Osteoblast (primary cell): ENCODE measurements around the gene SARDH. TPM values are rescaled to one million over a fixed set of nuclear protein-coding genes. Genes with fewer than 3 reads are reported as not detected.
"Not testable (repeated sequence)": the region's sequence is repeated elsewhere in the genome, so short reads cannot be mapped to it uniquely, and the experiment has no call there.

Experiments
- DNase-seq: peaks from one replicate; pipeline ENCODE4 v3.0.0; 2011; ENCODE audit warnings: low spot score, mixed read lengths; ENCODE audit not compliant: insufficient read length; ENCODE audit errors: missing footprints
- H2AFZ ChIP-seq: 2 replicates; pipeline ENCODE4 v1.6.0; 2011; ENCODE audit warnings: mild to moderate bottlenecking, low read length
- H3K27ac ChIP-seq: 2 replicates; pipeline ENCODE4 v1.5.1; 2011; ENCODE audit warnings: mild to moderate bottlenecking, low read depth, low read length, moderate library complexity
- H3K27me3 ChIP-seq: 2 replicates; pipeline ENCODE4 v1.6.0; 2012; ENCODE audit warnings: mild to moderate bottlenecking, control low read depth, inconsistent platforms, low read length, moderate library complexity; ENCODE audit not compliant: insufficient read depth
- H3K36me3 ChIP-seq: 2 replicates; pipeline ENCODE4 v1.5.1; 2011; ENCODE audit warnings: mild to moderate bottlenecking, low read length, control low read depth, moderate library complexity; ENCODE audit not compliant: insufficient read depth
- H3K4me1 ChIP-seq: 2 replicates; pipeline ENCODE4 v1.5.1; 2011; ENCODE audit warnings: mild to moderate bottlenecking, low read length, control low read depth, moderate library complexity; ENCODE audit not compliant: insufficient read depth
- H3K4me2 ChIP-seq: 2 replicates; pipeline ENCODE4 v1.6.0; 2011; ENCODE audit warnings: mild to moderate bottlenecking, low read length; ENCODE audit not compliant: insufficient read depth
- H3K4me3 ChIP-seq: fragments of 200-600 bp; sonication (generic); 3 replicates; pipeline ENCODE4 v1.5.1; 2012; ENCODE audit warnings: mild to moderate bottlenecking, low read length, inconsistent platforms; ENCODE audit not compliant: insufficient read depth
- H3K79me2 ChIP-seq: 2 replicates; pipeline ENCODE4 v1.6.0; 2012; ENCODE audit warnings: mild to moderate bottlenecking, low read length, control low read depth, inconsistent platforms; ENCODE audit not compliant: insufficient read depth
- H3K9me3 ChIP-seq: 2 replicates; pipeline ENCODE4 v1.5.1; 2011; ENCODE audit warnings: low read depth, low read length, control low read depth
- H4K20me1 ChIP-seq: 2 replicates; pipeline ENCODE4 v1.6.0; 2012; ENCODE audit warnings: mild to moderate bottlenecking, low read length, control low read depth; ENCODE audit not compliant: insufficient read depth
- total RNA-seq: library from RNA; depleted of rRNA; stranded (reverse); fragments of >200 nt; gene quantifications from 2 replicates; pipeline ENCODE4 v1.2.3, GENCODE V29; 2012
- TF ChIP-seq, protein P1 (sequence below): IDR thresholded peaks from 2 replicates; pipeline ENCODE4 v1.5.1; 2011; ENCODE audit warnings: mild to moderate bottlenecking, low read depth, low read length, moderate library complexity; ENCODE audit errors: extremely low read depth

The SARDH gene
- total RNA-seq, 1 donor: 5.4 TPM

DNA sequence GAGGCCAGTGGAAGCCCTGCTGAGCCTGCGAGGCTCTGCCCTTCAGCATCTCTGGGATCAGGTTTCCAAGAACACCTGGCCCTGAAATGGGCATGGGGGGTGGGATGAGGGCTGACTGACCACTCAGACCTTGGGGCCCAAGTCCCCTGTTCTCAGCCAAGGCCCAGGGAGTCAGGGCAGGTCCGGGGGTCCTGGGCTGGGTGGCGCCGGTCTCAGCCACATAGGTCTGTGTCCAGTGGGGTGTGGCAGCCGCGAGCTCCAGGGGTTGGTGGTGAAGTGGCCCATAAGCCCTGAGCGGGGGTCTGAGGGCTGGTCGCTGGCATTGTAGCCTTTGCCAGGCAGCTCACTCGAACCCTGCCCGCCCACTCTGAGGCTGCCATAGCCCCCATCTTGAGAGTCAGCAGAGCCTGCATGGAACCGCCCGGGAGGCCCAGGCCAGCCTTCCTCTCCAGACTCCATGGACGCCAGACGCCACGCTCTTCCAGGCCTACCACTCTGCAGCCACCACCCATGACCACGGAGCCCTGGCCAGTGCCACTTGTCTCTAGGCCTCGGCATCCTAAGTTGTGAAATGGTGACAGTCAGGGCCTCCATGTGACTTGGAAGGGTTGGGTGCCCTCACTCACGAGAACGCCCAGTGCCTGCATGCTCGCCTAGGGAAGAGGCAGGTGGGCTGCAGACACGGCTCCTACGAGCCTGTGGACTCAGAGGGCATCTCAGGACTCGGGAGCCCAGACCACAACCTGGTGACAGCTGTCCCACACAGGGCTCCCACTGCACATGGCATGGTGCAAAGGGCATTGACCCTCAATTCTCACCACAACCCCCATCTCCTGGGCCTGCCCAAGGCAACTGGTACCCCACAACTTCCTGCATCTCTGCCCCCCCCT lies 108.7 kb downstream of the SARDH start:
- Histone ChIP-seq H3K4me2 (no peak overlapping the region), H4K20me1 (no peaks in the 10 kb centered on the region), H3K27ac (no peak overlapping the region), H3K4me3 (no peak overlapping the region), H3K79me2 (no peaks in the 10 kb centered on the region), H3K4me1 (no peaks in the 10 kb centered on the region), H2AFZ (no peak overlapping the region), H3K9me3 (no peaks in the 10 kb centered on the region), H3K27me3 (peaks cover 3% of the 10 kb centered on the region), H3K36me3 (no peaks in the 10 kb centered on the region)
- DNase-seq: peak; percentile 78
- TF ChIP-seq, protein P1, sequence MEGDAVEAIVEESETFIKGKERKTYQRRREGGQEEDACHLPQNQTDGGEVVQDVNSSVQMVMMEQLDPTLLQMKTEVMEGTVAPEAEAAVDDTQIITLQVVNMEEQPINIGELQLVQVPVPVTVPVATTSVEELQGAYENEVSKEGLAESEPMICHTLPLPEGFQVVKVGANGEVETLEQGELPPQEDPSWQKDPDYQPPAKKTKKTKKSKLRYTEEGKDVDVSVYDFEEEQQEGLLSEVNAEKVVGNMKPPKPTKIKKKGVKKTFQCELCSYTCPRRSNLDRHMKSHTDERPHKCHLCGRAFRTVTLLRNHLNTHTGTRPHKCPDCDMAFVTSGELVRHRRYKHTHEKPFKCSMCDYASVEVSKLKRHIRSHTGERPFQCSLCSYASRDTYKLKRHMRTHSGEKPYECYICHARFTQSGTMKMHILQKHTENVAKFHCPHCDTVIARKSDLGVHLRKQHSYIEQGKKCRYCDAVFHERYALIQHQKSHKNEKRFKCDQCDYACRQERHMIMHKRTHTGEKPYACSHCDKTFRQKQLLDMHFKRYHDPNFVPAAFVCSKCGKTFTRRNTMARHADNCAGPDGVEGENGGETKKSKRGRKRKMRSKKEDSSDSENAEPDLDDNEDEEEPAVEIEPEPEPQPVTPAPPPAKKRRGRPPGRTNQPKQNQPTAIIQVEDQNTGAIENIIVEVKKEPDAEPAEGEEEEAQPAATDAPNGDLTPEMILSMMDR: no peak

DNA sequence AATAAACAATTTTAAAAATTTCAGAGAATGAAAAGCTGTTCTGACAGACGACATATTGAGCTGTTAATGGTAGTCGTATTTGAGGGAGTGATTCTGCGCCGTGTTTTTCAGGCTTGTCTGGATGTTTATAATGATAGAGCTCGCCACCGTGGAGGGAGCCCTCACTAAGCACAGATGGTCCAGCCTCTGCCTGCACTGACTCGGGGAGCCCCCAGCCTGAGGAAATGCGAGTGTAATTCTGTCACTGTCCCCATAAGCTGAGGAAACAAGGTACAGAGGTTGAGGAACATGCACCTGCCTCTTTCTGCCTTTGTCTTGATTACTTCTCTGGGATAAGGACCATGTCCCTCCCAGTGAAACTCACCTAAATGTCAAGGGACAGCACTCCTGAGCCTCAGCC lies 109.4 kb downstream of the SARDH start:
- H3K36me3 ChIP-seq: no peaks in the 10 kb centered on the region
- H3K27me3 ChIP-seq: no peaks in the 10 kb centered on the region
- H3K79me2 ChIP-seq: no peaks in the 10 kb centered on the region
- H3K4me3 ChIP-seq: no peak overlapping the region
- peak; percentile 75 for DNase-seq
- H4K20me1 ChIP-seq: no peaks in the 10 kb centered on the region
- H3K4me2 ChIP-seq: no peak overlapping the region
- TF ChIP-seq, protein P1: no peak
- no peak overlapping the region for H3K27ac ChIP-seq
- no peaks in the 10 kb centered on the region for H3K4me1 ChIP-seq
- H3K9me3 ChIP-seq: no peaks in the 10 kb centered on the region
- no peak overlapping the region for H2AFZ ChIP-seq

DNA sequence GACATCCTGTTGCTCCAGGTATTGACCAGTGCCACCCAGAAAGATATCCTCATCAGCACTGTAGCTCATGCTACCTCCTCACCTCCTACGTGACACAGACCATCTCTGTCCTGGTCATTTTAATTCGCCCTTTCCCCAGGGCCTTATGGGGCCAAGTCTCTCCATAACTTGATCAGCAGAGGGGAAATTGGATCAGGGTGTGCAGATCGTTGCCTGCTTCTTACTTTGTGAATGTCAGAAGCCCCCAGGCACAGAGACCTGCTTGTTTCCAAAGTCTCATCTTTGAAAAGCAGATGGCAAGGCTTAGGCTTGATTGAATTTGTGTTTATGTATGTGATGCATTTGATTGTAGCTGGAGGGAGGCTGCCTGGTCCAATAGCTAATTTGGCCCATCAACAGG lies 110.8 kb downstream of the SARDH start:
- H3K27ac ChIP-seq: no peak overlapping the region
- H3K4me3 ChIP-seq: no peak overlapping the region

DNA sequence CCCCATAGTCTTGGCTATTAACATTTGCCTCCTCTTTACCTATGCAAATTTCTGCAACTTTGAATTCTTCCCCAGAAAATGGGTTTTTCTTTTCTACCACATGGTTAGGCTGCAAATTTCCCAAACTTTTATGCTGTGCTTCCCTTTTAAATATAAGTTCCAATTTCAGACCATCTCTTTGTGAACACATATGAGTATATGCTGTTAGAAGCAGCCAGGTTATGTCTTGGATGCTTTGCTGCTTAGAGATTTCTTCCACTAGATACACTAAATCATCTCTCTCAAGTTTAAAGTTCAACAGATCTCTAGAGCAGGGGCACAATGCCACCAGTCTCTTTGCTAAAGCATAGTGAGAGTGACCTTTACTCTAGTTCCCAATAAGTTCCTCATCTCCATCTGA lies 112.1 kb downstream of the SARDH start:
- H2AFZ ChIP-seq, DNase-seq, H3K27ac ChIP-seq, H4K20me1 ChIP-seq, H3K36me3 ChIP-seq, H3K9me3 ChIP-seq, H3K4me2 ChIP-seq, H3K4me1 ChIP-seq, H3K79me2 ChIP-seq, H3K4me3 ChIP-seq: not testable (repeated sequence)
- peaks cover 15% of the 10 kb centered on the region for H3K27me3 ChIP-seq

More for the DNA sequence above, 110.8 kb downstream of the SARDH start:
- Histone ChIP-seq H3K9me3 (no peaks in the 10 kb centered on the region), H3K4me1 (no peaks in the 10 kb centered on the region), H3K4me2 (no peak overlapping the region), H3K27me3 (peaks cover 5% of the 10 kb centered on the region), H3K36me3 (no peaks in the 10 kb centered on the region), H4K20me1 (no peaks in the 10 kb centered on the region), H2AFZ (no peak overlapping the region), H3K79me2 (no peaks in the 10 kb centered on the region)
- TF ChIP-seq, protein P1: no peak
- peak; percentile 30 for DNase-seq
